GM18867 (cell line): ENCODE data around the gene PAPPA2.

Experiments
- ATAC-seq: cut with Tn5 transposase; IDR thresholded peaks from one replicate; pipeline ENCODE4 v1.9.1; 2021; ENCODE audit warnings: mild to moderate bottlenecking, moderate library complexity; ENCODE audit not compliant: unreplicated experiment

The PAPPA2 gene

GRCh38 chr1:176691251-176692228 is 228.6 kb downstream of the PAPPA2 start:
- peak; percentile 95 for ATAC-seq

- ATAC-seq, result no peak
These were observed 229.5 kb downstream of the PAPPA2 start for GRCh38 chr1:176692431-176692830.

DNA sequence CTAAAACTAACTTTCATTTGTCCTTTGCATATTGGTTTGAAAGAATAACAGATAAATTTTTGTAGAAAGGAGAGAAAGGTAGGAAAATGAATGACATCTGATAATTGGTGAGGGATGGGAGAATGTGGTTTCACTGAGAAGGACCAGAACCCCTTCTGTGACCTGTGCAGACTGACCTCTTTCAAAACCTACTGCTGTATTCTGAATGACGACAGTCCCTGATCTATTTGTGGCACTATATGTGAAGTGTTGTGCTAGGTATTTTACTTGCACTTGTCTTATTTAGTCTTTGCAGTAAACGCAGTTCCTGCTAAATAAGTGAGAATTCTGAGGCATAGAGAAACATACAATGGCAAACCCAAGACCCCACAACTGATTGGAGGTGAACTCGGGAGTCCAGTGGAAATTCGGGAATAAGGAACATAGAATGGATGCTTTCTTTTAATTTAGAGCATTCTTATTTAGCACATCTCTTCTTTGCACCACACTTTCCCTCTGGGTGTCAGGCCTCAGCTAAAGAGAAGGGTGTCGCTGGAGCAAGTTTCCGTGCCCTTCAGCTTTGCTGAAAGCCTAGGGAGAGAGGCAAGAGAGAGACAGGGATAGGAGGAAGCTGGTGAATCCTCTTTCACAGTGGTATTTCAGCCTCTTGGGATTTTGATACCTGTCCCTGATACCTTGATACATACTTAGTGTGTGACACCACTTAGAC is 230.2 kb downstream of the PAPPA2 start:
- no peak for ATAC-seq

DNA sequence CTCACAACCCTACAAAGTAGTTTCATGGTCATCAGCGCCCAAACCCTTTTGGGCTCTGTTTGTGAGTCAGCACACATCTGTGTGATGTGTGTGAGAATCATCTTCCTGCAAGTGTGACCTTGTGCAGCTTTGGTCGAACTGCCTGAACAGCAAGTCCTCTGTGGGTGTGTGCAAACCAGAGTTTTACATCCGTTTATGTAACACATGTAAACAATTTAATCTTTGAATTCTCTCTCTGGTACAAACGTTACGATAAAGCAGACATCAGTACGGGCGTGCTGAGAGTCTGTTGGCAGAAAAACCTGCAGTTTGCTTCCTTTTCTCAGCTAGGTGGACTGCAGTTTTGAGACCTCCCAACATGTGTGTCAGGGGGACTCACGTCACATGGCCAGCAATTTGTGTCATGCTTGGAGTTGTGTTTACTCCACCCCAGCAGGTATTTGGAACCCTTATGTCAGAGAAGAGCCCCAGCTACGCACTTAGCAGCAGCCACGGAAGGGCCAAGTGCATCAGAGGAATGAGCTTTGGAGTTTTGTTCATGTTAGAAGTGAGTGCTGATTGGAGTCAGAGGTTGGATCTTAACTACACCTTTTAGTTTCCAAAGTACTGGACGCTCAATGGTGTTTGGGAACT is 230.8 kb downstream of the PAPPA2 start:
- ATAC-seq, result no peak

DNA sequence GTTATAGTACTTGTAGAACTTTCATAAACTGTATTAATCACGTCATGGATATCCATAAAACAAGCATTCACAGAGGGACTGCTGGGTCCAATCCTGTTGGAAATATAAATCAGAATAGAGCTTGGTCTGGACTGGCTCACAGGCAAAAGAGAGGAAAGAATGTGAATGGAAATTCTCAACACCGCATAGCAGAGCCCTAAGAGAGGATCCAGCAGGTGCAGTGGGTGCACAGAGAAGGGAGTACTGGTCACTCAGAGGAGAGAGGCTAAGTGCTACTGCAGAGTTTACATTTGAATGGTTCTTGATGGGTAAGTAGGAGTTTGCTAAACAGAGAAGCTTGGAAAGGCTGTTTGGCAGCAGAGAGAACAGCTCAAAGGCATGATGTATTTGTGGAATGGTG is 231.7 kb downstream of the PAPPA2 start:
- no peak for ATAC-seq

GRCh38 chr1:176696109-176696508 is 233.1 kb downstream of the PAPPA2 start:
- ATAC-seq, result no peak

GRCh38 chr1:176696689-176697088 is 233.7 kb downstream of the PAPPA2 start:
- ATAC-seq, result no peak

DNA sequence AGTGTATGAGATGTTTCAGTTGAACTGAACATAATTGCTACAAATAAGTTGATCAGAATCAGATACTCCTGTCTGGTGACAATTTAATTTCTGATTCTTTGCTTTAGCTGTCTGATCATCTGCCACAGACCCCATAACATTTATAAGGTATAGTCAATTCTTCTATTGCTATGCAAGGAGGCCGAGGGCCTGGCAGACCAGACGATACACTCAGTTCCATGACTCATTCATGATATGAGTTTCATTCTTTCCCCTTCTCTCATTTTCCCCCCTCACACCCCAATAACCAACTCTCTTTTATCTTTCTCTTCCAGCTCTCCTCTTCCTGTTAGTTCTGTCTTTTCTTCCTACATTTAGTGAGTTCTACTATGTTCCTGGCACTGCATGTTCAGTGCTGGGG is 236.8 kb downstream of the PAPPA2 start:
- no peak for ATAC-seq

DNA sequence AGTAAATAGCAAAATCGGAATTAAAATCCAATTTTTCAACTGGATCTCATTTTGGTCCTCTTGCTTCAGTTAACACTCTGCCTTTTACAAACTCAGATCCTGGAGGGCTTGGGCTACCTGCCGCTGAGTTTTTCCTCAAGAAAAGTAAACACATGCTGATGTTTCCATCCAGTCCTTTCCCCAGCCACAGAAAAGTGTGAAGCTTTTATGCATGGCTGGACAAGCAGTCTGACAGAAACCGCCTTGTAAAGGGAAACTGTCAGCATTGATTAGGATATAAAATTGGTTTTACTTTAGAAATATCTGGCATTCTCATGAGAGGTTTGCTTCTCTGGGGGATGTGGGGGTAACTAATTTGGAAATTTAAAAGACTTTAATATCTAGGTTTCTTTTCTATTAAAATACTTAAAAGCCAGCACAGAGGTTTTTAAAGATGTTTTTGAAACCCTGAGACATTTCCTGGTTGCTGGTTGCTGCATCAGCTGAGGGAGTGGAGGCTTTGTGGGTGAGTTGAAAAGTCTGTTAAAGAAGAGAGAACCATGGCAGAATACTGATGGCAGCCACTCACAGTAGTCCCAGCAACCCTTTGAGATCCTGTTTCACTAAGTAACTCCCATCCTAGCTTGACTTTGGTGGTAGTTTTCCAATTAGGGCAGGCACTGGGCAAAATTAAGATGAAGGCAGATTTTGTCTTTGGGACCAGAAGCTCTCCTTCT is 238.3 kb downstream of the PAPPA2 start:
- no peak for ATAC-seq

- no peak for ATAC-seq
These were observed 239.9 kb downstream of the PAPPA2 start for GRCh38 chr1:176702901-176703300.

- ATAC-seq, result no peak
These were observed 242.6 kb downstream of the PAPPA2 start for GRCh38 chr1:176705585-176705984.

DNA sequence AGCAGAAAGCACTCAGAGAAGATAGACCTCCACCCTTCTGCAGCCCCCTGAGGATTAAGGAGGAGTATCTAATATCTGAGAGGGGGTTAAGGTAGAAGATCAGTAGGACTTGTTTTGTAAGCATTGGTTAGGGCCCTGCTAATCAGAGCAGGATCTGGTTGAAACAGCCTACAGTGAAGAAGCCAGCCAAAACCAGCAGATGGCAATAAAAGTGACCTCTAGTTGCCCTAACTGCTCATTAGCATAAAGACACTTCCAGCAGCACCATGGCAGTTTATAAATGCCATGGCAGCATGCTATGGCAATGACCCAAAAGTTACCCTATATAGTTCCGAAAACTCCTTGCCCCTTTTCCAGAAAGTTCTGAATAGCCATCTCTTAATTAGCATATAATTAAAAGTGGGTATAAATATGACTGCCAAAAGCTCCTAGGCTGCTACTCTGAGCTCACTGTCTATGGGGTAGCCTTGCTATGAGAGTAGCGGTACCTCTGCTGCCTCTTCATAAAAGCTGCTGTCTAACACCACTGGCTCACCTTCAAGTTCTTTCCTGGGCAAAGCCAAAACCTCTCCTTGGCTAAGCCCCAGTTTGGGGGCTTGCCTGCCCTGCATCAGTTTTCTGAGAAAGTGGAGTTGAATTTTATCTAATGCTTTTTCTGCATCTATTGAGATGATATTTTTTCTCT is 254.2 kb downstream of the PAPPA2 start:
- ATAC-seq, result no peak

DNA sequence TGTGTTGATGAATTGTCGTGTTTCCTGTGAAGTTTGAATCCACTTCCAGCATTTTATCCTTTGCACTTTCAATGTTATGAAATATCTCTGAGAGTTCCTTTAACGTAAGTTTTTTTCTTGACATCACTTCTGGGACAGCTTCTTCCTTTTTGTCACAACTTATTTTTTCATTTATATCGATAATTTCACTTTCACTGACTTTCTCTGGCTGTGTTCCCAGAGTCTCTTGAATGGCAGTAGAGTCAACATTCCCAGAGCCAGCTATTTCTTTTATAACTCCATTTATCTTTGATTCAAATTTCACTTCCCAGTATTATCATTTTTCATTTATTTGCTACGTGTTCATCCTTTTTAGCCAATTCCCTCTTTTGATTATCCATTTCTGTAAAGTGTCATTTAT is 256.5 kb downstream of the PAPPA2 start:
- no peak for ATAC-seq

DNA sequence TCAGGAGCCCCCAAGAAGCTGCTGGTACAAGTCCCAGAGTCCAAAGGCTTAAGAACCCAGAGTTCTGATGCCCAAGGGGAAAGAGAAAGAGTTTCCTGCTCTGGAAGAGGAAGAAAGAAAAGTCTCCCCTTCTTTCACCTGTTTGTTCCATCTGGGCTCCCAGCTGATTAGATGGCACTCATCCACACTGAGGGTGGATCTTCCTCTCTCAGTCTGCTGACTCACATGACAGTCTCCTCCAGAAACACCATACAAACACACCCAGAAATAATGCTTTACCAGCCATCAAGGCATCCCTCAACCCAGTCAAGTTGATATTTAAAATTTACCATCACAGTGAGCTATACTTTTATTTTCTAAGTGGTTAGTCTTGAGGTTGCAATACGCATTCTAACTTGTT is 257.9 kb downstream of the PAPPA2 start:
- ATAC-seq, result no peak

DNA sequence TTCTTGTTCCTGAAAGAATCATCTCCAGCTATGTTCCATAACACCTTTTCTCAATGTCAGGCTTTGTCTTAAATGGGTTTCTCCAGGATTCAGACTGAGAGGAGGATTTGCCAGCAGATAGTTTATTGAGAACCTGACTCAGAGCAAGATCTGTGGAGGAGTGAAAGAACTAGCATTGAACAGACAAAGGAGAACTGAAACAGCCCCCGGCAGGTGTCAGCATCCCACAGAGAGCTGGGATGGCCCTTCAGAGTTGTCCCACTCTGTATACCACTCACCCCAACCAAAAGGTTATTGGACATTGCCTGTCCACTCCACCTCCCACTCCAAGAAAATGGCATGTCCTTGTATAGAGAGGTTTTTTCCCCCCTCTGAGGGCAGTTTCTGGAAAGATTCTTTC is 270.7 kb downstream of the PAPPA2 start:
- ATAC-seq, result peak; percentile 53

- ATAC-seq, result no peak
These were observed 272.2 kb downstream of the PAPPA2 start for GRCh38 chr1:176735201-176735600.

- ATAC-seq, result no peak
These were observed 273.0 kb downstream of the PAPPA2 start for GRCh38 chr1:176736015-176736414.

GRCh38 chr1:176741181-176741580 is 278.2 kb downstream of the PAPPA2 start:
- no peak for ATAC-seq

DNA sequence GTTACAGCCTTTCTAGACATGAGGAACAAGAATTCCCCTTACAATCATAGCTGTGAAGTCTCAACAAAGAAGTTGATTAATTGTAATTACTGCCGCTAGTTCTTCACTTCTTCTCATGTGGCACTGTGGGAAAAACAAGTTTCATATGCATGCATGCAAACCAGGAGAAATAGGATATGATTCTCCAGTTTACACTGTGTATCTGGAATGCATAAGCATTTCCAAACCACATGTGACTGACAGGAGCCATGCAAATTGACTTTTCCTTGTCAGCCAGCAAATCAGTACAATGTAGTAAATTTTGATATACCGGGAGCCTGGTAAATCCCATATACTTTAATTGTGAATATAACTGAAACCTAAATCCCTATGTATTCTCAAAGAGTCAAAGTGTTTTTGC is 279.3 kb downstream of the PAPPA2 start:
- no peak for ATAC-seq

GRCh38 chr1:176744142-176744541 is 281.2 kb downstream of the PAPPA2 start:
- no peak for ATAC-seq
